Lower leg skin (tissue), 4 donors: ENCODE data around the gene SPDYC. TPM values are rescaled to one million over a fixed set of nuclear protein-coding genes. Genes with fewer than 3 reads are reported as not detected.
A peak's percentile ranks its signal among the peaks of the same experiment; 100 is the strongest.

Experiments used
- DNase-seq, 2 donors: peaks; one replicate each; pipeline ENCODE4 v3.0.0-alpha.2; 2019; ENCODE audit warnings: low spot score in 2 of 2
- H3K4me3 ChIP-seq: fragments of 200-600 bp; sonication (generic); 2 replicates; pipeline ENCODE4 v1.5.1; 2017; ENCODE audit warnings: mild to moderate bottlenecking, low read depth; ENCODE audit not compliant: poor library complexity, severe bottlenecking
- CTCF ChIP-seq, 3 donors: fragments of 450-650 bp; IDR thresholded peaks; one replicate each; pipeline ENCODE4 v1.5.1; 2016; ENCODE audit warnings: antibody characterized with exemption in 3 of 3, mild to moderate bottlenecking in 3 of 3, moderate library complexity in 2 of 3
- POLR2A ChIP-seq, 2 donors: fragments of 450-650 bp; IDR thresholded peaks; one replicate each; pipeline ENCODE4 v1.6.1; 2016 to 2017; ENCODE audit warnings: antibody characterized with exemption in 2 of 2, mild to moderate bottlenecking in 1 of 2, moderate library complexity in 1 of 2
- WGBS, 2 donors: methylation state at CpG; one replicate each; pipeline ENCODE4 v1.1.5; 2018; 5-methylcytosine and 5-hydroxymethylcytosine counted together
- intact Hi-C: fragments of 100-400 bp; cut with DNase I; formaldehyde crosslinking; loops from one replicate; pipeline ENCODE4 v1.15.0; 2023; ENCODE audit warnings: low total_unique reads
- total RNA-seq, 4 donors: library from RNA; depleted of rRNA; stranded (reverse); fragments of >200 nt; gene quantifications; one replicate each; pipeline ENCODE4 v1.1.0, GENCODE V29; 2016

The SPDYC gene
- total RNA-seq, 4 donors from 2014 or later: not detected

- TF ChIP-seq POLR2A (IDR thresholded peaks at IDR 0.05) (no peak), CTCF (IDR thresholded peaks at IDR 0.05) (no peak)
- intact Hi-C loops: no loop called here
- H3K4me3 ChIP-seq: no peak overlapping the region
- DNase-seq: peak in 1 of 2 donors; percentile 52
- 76 to 80% methylated on average over 13 of the region's 13 CpGs for WGBS, 2 donors
These were observed 39.0 kb downstream of the SPDYC start for GRCh38 chr11:65208785-65209710.

- no peak overlapping the region for H3K4me3 ChIP-seq
- DNase-seq: peak in 1 of 2 donors; percentile 81
- TF ChIP-seq CTCF (IDR thresholded peaks at IDR 0.05) (no peak), POLR2A (IDR thresholded peaks at IDR 0.05) (no peak)
- 91 to 92% methylated on average over 20 of the region's 20 CpGs for WGBS, 2 donors
- intact Hi-C loops: no loop called here
These were observed 39.8 kb downstream of the SPDYC start for GRCh38 chr11:65209711-65210360.

GRCh38 chr11:65210361-65210731 lies 40.3 kb downstream of the SPDYC start:
- WGBS, 2 donors: 85 to 88% methylated on average over 14 of the region's 14 CpGs
- no peak for TF ChIP-seq POLR2A (IDR thresholded peaks at IDR 0.05)
- no peak for TF ChIP-seq CTCF (IDR thresholded peaks at IDR 0.05)
- intact Hi-C loops: no loop called here
- H3K4me3 ChIP-seq: no peak overlapping the region
- peak in 1 of 2 donors; percentile 84 for DNase-seq

- peak in 1 of 2 donors; percentile 58 for DNase-seq
- TF ChIP-seq CTCF (IDR thresholded peaks at IDR 0.05) (no peak), POLR2A (IDR thresholded peaks at IDR 0.05) (no peak)
- no peak overlapping the region for H3K4me3 ChIP-seq
- 90 to 91% methylated on average over 4 of the region's 4 CpGs for WGBS, 2 donors
- intact Hi-C loops: no loop called here
These were observed 40.7 kb downstream of the SPDYC start for GRCh38 chr11:65210748-65211147.

GRCh38 chr11:65211293-65212105 lies 41.5 kb downstream of the SPDYC start:
- peak in 1 of 2 donors; percentile 82 for DNase-seq
- H3K4me3 ChIP-seq: no peak overlapping the region
- 71 to 73% methylated on average over 29 of the region's 29 CpGs for WGBS, 2 donors
- TF ChIP-seq POLR2A (IDR thresholded peaks at IDR 0.05): no peak
- TF ChIP-seq CTCF (IDR thresholded peaks at IDR 0.05): no peak
- intact Hi-C loops: no loop called here
